IPS DF 4.7 (cell line): ENCODE data around the gene TRIM31.
"Not testable (repeated sequence)": the region's sequence is repeated elsewhere in the genome, so short reads cannot be mapped to it uniquely, and the experiment has no call there.

Source experiments
- DNase-seq: peaks from one replicate; pipeline ENCODE4 v3.0.0-alpha.2; 2013; ENCODE audit warnings: low spot score; ENCODE audit errors: extremely low read depth

TRIM31 gene

GRCh38 chr6:30149858-30150550 lies 37.1 kb upstream of the TRIM31 start:
- DNase-seq: no peak

- no peak for DNase-seq
Observed at GRCh38 chr6:30149234-30149633, 36.3 kb upstream of the TRIM31 start.

GRCh38 chr6:30147096-30147495 lies 34.2 kb upstream of the TRIM31 start:
- DNase-seq: no peak

- no peak for DNase-seq
Observed at GRCh38 chr6:30145818-30146217, 32.9 kb upstream of the TRIM31 start.

GRCh38 chr6:30144811-30145210 lies 31.9 kb upstream of the TRIM31 start:
- DNase-seq: no peak

GRCh38 chr6:30143780-30144179 lies 30.9 kb upstream of the TRIM31 start:
- no peak for DNase-seq

GRCh38 chr6:30142665-30143064 lies 29.8 kb upstream of the TRIM31 start:
- no peak for DNase-seq

- not testable (repeated sequence) for DNase-seq
Observed at GRCh38 chr6:30140240-30140639, 27.4 kb upstream of the TRIM31 start.

- DNase-seq: no peak
Observed at GRCh38 chr6:30136570-30137286, 23.8 kb upstream of the TRIM31 start.

GRCh38 chr6:30135757-30136156 lies 22.9 kb upstream of the TRIM31 start, which contains the start of gene TRIM40:
TRIM40 (plus strand) TSS chr6:30136140; CDS start chr6:30137037, 897 bp downstream.
- DNase-seq: no peak

- no peak for DNase-seq
Observed at GRCh38 chr6:30135147-30135546, 22.3 kb upstream of the TRIM31 start.

- no peak for DNase-seq
Observed at GRCh38 chr6:30131947-30132497, 19.1 kb upstream of the TRIM31 start.

GRCh38 chr6:30130887-30131862 lies 18.3 kb upstream of the TRIM31 start:
- no peak for DNase-seq

- DNase-seq: no peak
Observed at GRCh38 chr6:30130179-30130679, 17.3 kb upstream of the TRIM31 start.

- no peak for DNase-seq
Observed at GRCh38 chr6:30129265-30130178, 16.6 kb upstream of the TRIM31 start.

- no peak for DNase-seq
Observed at GRCh38 chr6:30127238-30128093, 14.6 kb upstream of the TRIM31 start.

- DNase-seq: no peak
Observed at GRCh38 chr6:30122515-30122914, 9.6 kb upstream of the TRIM31 start.

GRCh38 chr6:30121446-30122366 lies 8.8 kb upstream of the TRIM31 start:
- DNase-seq: no peak
